HS-5 (cell line): ENCODE results near the gene PAFAH2.
A peak's percentile ranks its signal among the peaks of the same experiment; 100 is the strongest.
"Not testable (repeated sequence)": the region's sequence is repeated elsewhere in the genome, so short reads cannot be mapped to it uniquely, and the experiment has no call there.

Experiments
- DNase-seq: peaks from one replicate; pipeline ENCODE4 v3.0.0-alpha.2; 2012; ENCODE audit warnings: low read depth

PAFAH2 gene

GRCh38 chr1:25979210-25979609 is 18.7 kb downstream of the PAFAH2 start:
- no peak for DNase-seq

- no peak for DNase-seq
These were observed 19.5 kb downstream of the PAFAH2 start for GRCh38 chr1:25978403-25978802.

- DNase-seq, result no peak
These were observed 20.1 kb downstream of the PAFAH2 start for GRCh38 chr1:25977801-25978200.

- DNase-seq, result no peak
These were observed 24.1 kb downstream of the PAFAH2 start for GRCh38 chr1:25973610-25974321.

- DNase-seq, result no peak
These were observed 26.1 kb downstream of the PAFAH2 start for GRCh38 chr1:25971811-25972180.

- DNase-seq, result no peak
These were observed 26.6 kb downstream of the PAFAH2 start for GRCh38 chr1:25971066-25971810.

- no peak for DNase-seq
These were observed 30.6 kb downstream of the PAFAH2 start for GRCh38 chr1:25967308-25967707.

GRCh38 chr1:25959611-25960010 is 38.3 kb downstream of the PAFAH2 start:
- no peak for DNase-seq

- DNase-seq, result peak; percentile 83
These were observed 39.4 kb downstream of the PAFAH2 start for GRCh38 chr1:25958465-25958864.

- DNase-seq, result no peak
These were observed 42.3 kb downstream of the PAFAH2 start for GRCh38 chr1:25955553-25955952.

- no peak for DNase-seq
These were observed 43.5 kb downstream of the PAFAH2 start for GRCh38 chr1:25954282-25954938.

GRCh38 chr1:25952841-25953401 is 44.9 kb downstream of the PAFAH2 start:
- DNase-seq, result no peak

GRCh38 chr1:25948641-25949040 is 49.2 kb downstream of the PAFAH2 start:
- DNase-seq, result no peak

- no peak for DNase-seq
These were observed 50.8 kb downstream of the PAFAH2 start for GRCh38 chr1:25947027-25947426.

GRCh38 chr1:25945761-25946160 is 52.1 kb downstream of the PAFAH2 start:
- no peak for DNase-seq

GRCh38 chr1:25944986-25945385 is 52.9 kb downstream of the PAFAH2 start:
- DNase-seq, result no peak

GRCh38 chr1:25943511-25943910 is 54.4 kb downstream of the PAFAH2 start:
- DNase-seq, result not testable (repeated sequence)

- DNase-seq, result no peak
These were observed 60.9 kb downstream of the PAFAH2 start for GRCh38 chr1:25936947-25937346.

GRCh38 chr1:25933479-25934365 is 64.1 kb downstream of the PAFAH2 start:
- DNase-seq, result no peak

GRCh38 chr1:25932811-25933400 is 65.0 kb downstream of the PAFAH2 start:
- not testable (repeated sequence) for DNase-seq

GRCh38 chr1:25932321-25932720 is 65.5 kb downstream of the PAFAH2 start:
- no peak for DNase-seq
